K562 (cell line): Measurements from ENCODE around the gene METTL24. TPM values are rescaled to one million over a fixed set of nuclear protein-coding genes. Genes with fewer than 3 reads are reported as not detected.

Experiments used
- ATF6 ChIP-seq: sonication (generic); formaldehyde crosslinking; IDR thresholded peaks from 2 replicates; pipeline ENCODE4 v1.4.0; 2020; ENCODE audit warnings: mild to moderate bottlenecking, missing genetic modification reagents
- CAMTA2 ChIP-seq: fragments of 250-450 bp; sonication (Bioruptor Pico); conservative IDR thresholded peaks from 2 replicates; pipeline ENCODE4 v1.5.1; 2022
- CBX8 ChIP-seq: fragments of 200-600 bp; sonication (generic); IDR thresholded peaks from 2 replicates; pipeline ENCODE4 v1.6.1; 2012; ENCODE audit warnings: borderline replicate concordance, mixed run types, low read depth, mild to moderate bottlenecking, moderate library complexity, mixed read lengths, low read length, control low read depth, inconsistent platforms; ENCODE audit not compliant: poor library complexity, severe bottlenecking; ENCODE audit errors: extremely low read depth
- FOXP1 ChIP-seq: sonication (generic); formaldehyde crosslinking; IDR thresholded peaks from 2 replicates; pipeline ENCODE4 v1.8.0; 2022; ENCODE audit warnings: mild to moderate bottlenecking, missing genetic modification reagents
- HNRNPL ChIP-seq: fragments of 200-400 bp; formaldehyde crosslinking; IDR thresholded peaks from 2 replicates; pipeline ENCODE4 v1.6.1; 2017; ENCODE audit warnings: low read depth, mild to moderate bottlenecking, low read length
- IFI16 ChIP-seq: fragments of 250-450 bp; sonication (Bioruptor Pico); IDR thresholded peaks from 2 replicates; pipeline ENCODE4 v2.1.2; 2022; ENCODE audit warnings: mild to moderate bottlenecking, inconsistent platforms
- IRF2 ChIP-seq: sonication (generic); formaldehyde crosslinking; IDR thresholded peaks from 2 replicates; pipeline ENCODE4 v1.8.1; 2022; ENCODE audit warnings: mild to moderate bottlenecking, missing genetic modification reagents
- KLF1 ChIP-seq: fragments of 450-650 bp; IDR thresholded peaks from 2 replicates; pipeline ENCODE4 v1.6.1; 2016; ENCODE audit warnings: missing genetic modification characterization, missing compliant biosample characterization
- NFIX ChIP-seq: fragments of 250-450 bp; sonication (Bioruptor Pico); IDR thresholded peaks from 2 replicates; pipeline ENCODE4 v1.4.0; 2020; ENCODE audit warnings: low read depth, mild to moderate bottlenecking, moderate library complexity
- NR4A1 ChIP-seq, 2 experiments: fragments of 250-450 bp in 1 of 2; fragments of 450-650 bp in 1 of 2; sonication (Bioruptor Pico) in 1 of 2; IDR thresholded peaks; 2 replicates each; pipeline versions ENCODE4 v1.4.0 to v1.6.1; 2016 to 2020; ENCODE audit warnings: mild to moderate bottlenecking in 2 of 2, missing compliant biosample characterization in 1 of 2, missing genetic modification characterization in 1 of 2, moderate library complexity in 1 of 2
- POU5F1 ChIP-seq: fragments of 150-350 bp; IDR thresholded peaks from 2 replicates; pipeline ENCODE4 v1.6.1; 2014; ENCODE audit warnings: borderline replicate concordance, low read length, low read depth, mild to moderate bottlenecking; ENCODE audit not compliant: partially characterized antibody
- RUNX1 ChIP-seq: sonication (generic); IDR thresholded peaks from 2 replicates; pipeline ENCODE4 v1.6.1; 2016; ENCODE audit warnings: antibody characterized with exemption, low read depth
- SLC30A9 ChIP-seq: fragments of 250-450 bp; sonication (Bioruptor Pico); IDR thresholded peaks from 2 replicates; pipeline ENCODE4 v1.8.0; 2022; ENCODE audit warnings: mild to moderate bottlenecking, moderate library complexity
- SRSF3 ChIP-seq: fragments of 200-400 bp; formaldehyde crosslinking; IDR thresholded peaks from 2 replicates; pipeline ENCODE4 v1.6.1; 2016; ENCODE audit warnings: mild to moderate bottlenecking, low read length, moderate library complexity; ENCODE audit not compliant: insufficient read depth
- ZBTB9 ChIP-seq: fragments of 450-650 bp; formaldehyde crosslinking; IDR thresholded peaks from 2 replicates; pipeline ENCODE4 v1.4.0; 2020; ENCODE audit warnings: mild to moderate bottlenecking, moderate library complexity
- ZKSCAN1 ChIP-seq: fragments of 150-350 bp; IDR thresholded peaks from 2 replicates; pipeline ENCODE4 v1.6.1; 2016; ENCODE audit warnings: low read depth, low read length
- ZNF174 ChIP-seq: fragments of 250-450 bp; sonication (Bioruptor Pico); IDR thresholded peaks from 2 replicates; pipeline ENCODE4 v1.4.0; 2020; ENCODE audit warnings: mild to moderate bottlenecking
- ZNF263 ChIP-seq: sonication (generic); formaldehyde crosslinking; IDR thresholded peaks from 2 replicates; pipeline ENCODE4 v1.8.0; 2022; ENCODE audit warnings: mild to moderate bottlenecking, missing genetic modification reagents, borderline replicate concordance
- ZNF41 ChIP-seq: fragments of 250-450 bp; sonication (Bioruptor Pico); conservative IDR thresholded peaks from 2 replicates; pipeline ENCODE4 v1.4.0; 2020; ENCODE audit warnings: mild to moderate bottlenecking
- ZNF79 ChIP-seq: fragments of 250-450 bp; sonication (Bioruptor Pico); IDR thresholded peaks from 2 replicates; pipeline ENCODE4 v1.4.0; 2020; ENCODE audit warnings: low read depth, mild to moderate bottlenecking, moderate library complexity
- polyA plus RNA-seq, 8 experiments: library from polyadenylated mRNA; depleted of rRNA in 4 of 8; stranded (reverse) in 5 of 8; unstranded in 3 of 8; fragments of >200 nt; fragmentation: Nextera tagmentation in 2 of 8; fragmentation: Illumina TruSeq in 1 of 8; extraction: Ambion mirVana in 2 of 8; extraction: Trizol in 1 of 8; gene quantifications; 2 replicates each; pipeline versions ENCODE4 v1.2.1 to v1.2.3, GENCODE V29; 2011 to 2014; ENCODE audit warnings: inconsistent platforms in 1 of 8, missing spikeins in 1 of 8
- total RNA-seq, 7 experiments: library from RNA; depleted of rRNA in 6 of 7; stranded (reverse); fragments of >200 nt in 6 of 7; fragmentation: Illumina TruSeq in 2 of 7; extraction: Trizol in 2 of 7; gene quantifications; 2 replicates each; pipeline versions ENCODE4 v1.2.1 to v1.2.3, GENCODE V29; 2011 to 2021; ENCODE audit warnings: low replicate concordance in 1 of 7
- TF ChIP-seq, protein P1 (sequence below), 2 experiments: fragments of 200-800 bp in 1 of 2; sonication (Bioruptor generic) in 1 of 2; sonication (generic) in 1 of 2; formaldehyde crosslinking in 1 of 2; IDR thresholded peaks in 1 of 2; conservative IDR thresholded peaks in 1 of 2; 2 replicates each; pipeline versions ENCODE4 v1.5.0 to v1.6.1; 2016 to 2020; ENCODE audit warnings: missing compliant biosample characterization in 1 of 2, missing genetic modification characterization in 1 of 2, missing genetic modification reagents in 1 of 2
- TF ChIP-seq, protein P2 (sequence below): sonication (generic); formaldehyde crosslinking; IDR thresholded peaks from 2 replicates; pipeline ENCODE4 v1.8.0; 2022; ENCODE audit warnings: missing genetic modification reagents, mild to moderate bottlenecking, borderline replicate concordance

Gene METTL24
- total and polyA plus RNA-seq, 9 of the 15 experiments (the other 6 are each of a cell fraction or from before 2014, with no cell fraction given), result not detected

DNA sequence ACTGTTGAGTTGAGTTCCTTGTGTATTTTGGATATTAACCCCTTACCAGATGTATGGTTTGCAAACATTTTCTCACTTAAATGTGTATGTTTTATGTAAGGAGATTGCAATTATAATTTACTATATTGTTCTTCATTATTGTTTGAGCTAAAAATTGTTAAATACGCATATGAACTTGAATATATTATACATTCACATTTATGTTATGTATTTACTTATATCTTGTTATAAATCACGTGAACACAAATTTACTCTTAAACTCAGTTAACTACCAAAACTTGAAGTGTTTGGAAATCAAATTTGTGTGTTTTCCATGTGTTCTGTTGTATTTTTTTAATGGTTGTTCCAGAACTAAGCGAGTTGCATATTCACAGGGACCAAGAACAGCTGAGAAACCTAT, 159.6 kb downstream of the METTL24 start (continued):
- TF ChIP-seq RUNX1 (no peak), ZNF79 (peak; percentile 55; the same call in 1 of the 2 replicates), IFI16 (no peak), ZKSCAN1 (no peak), KLF1 (no peak), ZBTB9 (no peak), NFIX (CRISPR knock-in tag) (peak; percentile 82), CBX8 (no peak), ZNF41 (CRISPR knock-in tag) (no peak), SRSF3 (no peak), IRF2 (CRISPR knock-in tag) (no peak), ZNF263 (CRISPR knock-in tag) (no peak), NR4A1 (CRISPR knock-in tag; IDR thresholded peaks at IDR 0.05) (no peak), NR4A1 (tag; IDR thresholded peaks at IDR 0.05) (no peak), SLC30A9 (CRISPR knock-in tag) (peak; percentile 83; the same call in 1 of the 2 replicates), POU5F1 (no peak), ATF6 (CRISPR knock-in tag) (no peak), ZNF174 (peak; percentile 72; the same call in 1 of the 2 replicates), CAMTA2 (no peak), FOXP1 (CRISPR knock-in tag) (no peak), HNRNPL (no peak)
- TF ChIP-seq, protein P1, sequence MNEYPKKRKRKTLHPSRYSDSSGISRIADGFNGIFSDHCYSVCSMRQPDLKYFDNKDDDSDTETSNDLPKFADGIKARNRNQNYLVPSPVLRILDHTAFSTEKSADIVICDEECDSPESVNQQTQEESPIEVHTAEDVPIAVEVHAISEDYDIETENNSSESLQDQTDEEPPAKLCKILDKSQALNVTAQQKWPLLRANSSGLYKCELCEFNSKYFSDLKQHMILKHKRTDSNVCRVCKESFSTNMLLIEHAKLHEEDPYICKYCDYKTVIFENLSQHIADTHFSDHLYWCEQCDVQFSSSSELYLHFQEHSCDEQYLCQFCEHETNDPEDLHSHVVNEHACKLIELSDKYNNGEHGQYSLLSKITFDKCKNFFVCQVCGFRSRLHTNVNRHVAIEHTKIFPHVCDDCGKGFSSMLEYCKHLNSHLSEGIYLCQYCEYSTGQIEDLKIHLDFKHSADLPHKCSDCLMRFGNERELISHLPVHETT (CRISPR knock-in tag; conservative IDR thresholded peaks at IDR 0.05 in 1 of 2, IDR thresholded peaks at IDR 0.05 in 1 of 2), result no peak
- TF ChIP-seq, protein P2, sequence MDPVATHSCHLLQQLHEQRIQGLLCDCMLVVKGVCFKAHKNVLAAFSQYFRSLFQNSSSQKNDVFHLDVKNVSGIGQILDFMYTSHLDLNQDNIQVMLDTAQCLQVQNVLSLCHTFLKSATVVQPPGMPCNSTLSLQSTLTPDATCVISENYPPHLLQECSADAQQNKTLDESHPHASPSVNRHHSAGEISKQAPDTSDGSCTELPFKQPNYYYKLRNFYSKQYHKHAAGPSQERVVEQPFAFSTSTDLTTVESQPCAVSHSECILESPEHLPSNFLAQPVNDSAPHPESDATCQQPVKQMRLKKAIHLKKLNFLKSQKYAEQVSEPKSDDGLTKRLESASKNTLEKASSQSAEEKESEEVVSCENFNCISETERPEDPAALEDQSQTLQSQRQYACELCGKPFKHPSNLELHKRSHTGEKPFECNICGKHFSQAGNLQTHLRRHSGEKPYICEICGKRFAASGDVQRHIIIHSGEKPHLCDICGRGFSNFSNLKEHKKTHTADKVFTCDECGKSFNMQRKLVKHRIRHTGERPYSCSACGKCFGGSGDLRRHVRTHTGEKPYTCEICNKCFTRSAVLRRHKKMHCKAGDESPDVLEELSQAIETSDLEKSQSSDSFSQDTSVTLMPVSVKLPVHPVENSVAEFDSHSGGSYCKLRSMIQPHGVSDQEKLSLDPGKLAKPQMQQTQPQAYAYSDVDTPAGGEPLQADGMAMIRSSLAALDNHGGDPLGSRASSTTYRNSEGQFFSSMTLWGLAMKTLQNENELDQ (CRISPR knock-in tag), result no peak
